GM20000 (cell line): Measurements from ENCODE around the gene MBOAT2.

Source experiments
- DNase-seq: peaks from one replicate; pipeline ENCODE4 v3.0.0; 2012; ENCODE audit warnings: low spot score
- CTCF ChIP-seq: IDR thresholded peaks from 2 replicates; pipeline ENCODE4 v1.5.1; 2012; ENCODE audit warnings: mild to moderate bottlenecking, control low read depth; ENCODE audit errors: extremely low read depth, missing control alignments

The MBOAT2 gene

GRCh38 chr2:9003366-9003615 lies 193 bp downstream of the MBOAT2 start:
- TF ChIP-seq CTCF: no peak
- DNase-seq: no peak

- DNase-seq: peak; percentile 28
- TF ChIP-seq CTCF: no peak
Measured at GRCh38 chr2:9002637-9003365, 683 bp downstream of the MBOAT2 start.

- DNase-seq: no peak
- no peak for TF ChIP-seq CTCF
Measured at GRCh38 chr2:9002313-9002636, 1.2 kb downstream of the MBOAT2 start.

GRCh38 chr2:9001778-9002177 lies 1.7 kb downstream of the MBOAT2 start:
- TF ChIP-seq CTCF: no peak

GRCh38 chr2:9001229-9001628 lies 2.3 kb downstream of the MBOAT2 start:
- no peak for DNase-seq
- no peak for TF ChIP-seq CTCF

More at GRCh38 chr2:9001778-9002177, 1.7 kb downstream of the MBOAT2 start:
- no peak for DNase-seq

GRCh38 chr2:9000442-9000841 lies 3.0 kb downstream of the MBOAT2 start:
- TF ChIP-seq CTCF: no peak
- DNase-seq: no peak

GRCh38 chr2:8999797-9000196 lies 3.7 kb downstream of the MBOAT2 start:
- TF ChIP-seq CTCF: no peak
- DNase-seq: no peak
